GM18507 (cell line): ENCODE data around the gene SCAMP3.
"Not testable (repeated sequence)": the region's sequence is repeated elsewhere in the genome, so short reads cannot be mapped to it uniquely, and the experiment has no call there.

Experiments
- DNase-seq: peaks from one replicate; pipeline ENCODE4 v3.0.0; 2011; ENCODE audit warnings: low read depth; ENCODE audit not compliant: insufficient read length; ENCODE audit errors: extremely low spot score
- FAIRE-seq: peaks from 2 replicates; lab custom pipeline; 2011; peaks lifted over from hg19 to GRCh38; lab: Jason Lieb, UNC

The SCAMP3 gene

GRCh38 chr1:155236451-155236850 lies 25.7 kb downstream of the SCAMP3 start:
- DNase-seq (no peak), FAIRE-seq (no peak)

- FAIRE-seq, DNase-seq: not testable (repeated sequence)
Measured at GRCh38 chr1:155235375-155235774, 26.8 kb downstream of the SCAMP3 start.

GRCh38 chr1:155233502-155233901 lies 28.7 kb downstream of the SCAMP3 start:
- DNase-seq, FAIRE-seq: not testable (repeated sequence)

GRCh38 chr1:155232001-155232978 lies 29.9 kb downstream of the SCAMP3 start:
- FAIRE-seq, DNase-seq: not testable (repeated sequence)

- not testable (repeated sequence) for FAIRE-seq, DNase-seq
Measured at GRCh38 chr1:155231302-155231701, 30.9 kb downstream of the SCAMP3 start.

- FAIRE-seq, result no peak
Measured at GRCh38 chr1:155228096-155228427, 34.1 kb downstream of the SCAMP3 start.

GRCh38 chr1:155227261-155228095 lies 34.7 kb downstream of the SCAMP3 start:
- DNase-seq (peak; percentile 99), FAIRE-seq (peak; percentile 96)

More at GRCh38 chr1:155228096-155228427, 34.1 kb downstream of the SCAMP3 start:
- no peak for DNase-seq

- DNase-seq (no peak), FAIRE-seq (no peak)
Measured at GRCh38 chr1:155226910-155227260, 35.3 kb downstream of the SCAMP3 start.

- FAIRE-seq, result peak; percentile 78
- DNase-seq, result no peak
Measured at GRCh38 chr1:155226188-155226909, 35.8 kb downstream of the SCAMP3 start.

GRCh38 chr1:155225404-155225759 lies 36.8 kb downstream of the SCAMP3 start:
- DNase-seq, FAIRE-seq: not testable (repeated sequence)

- no peak for DNase-seq
- FAIRE-seq, result no peak
Measured at GRCh38 chr1:155223047-155223446, 39.1 kb downstream of the SCAMP3 start.

- DNase-seq, FAIRE-seq: not testable (repeated sequence)
Measured at GRCh38 chr1:155220211-155220965, 41.8 kb downstream of the SCAMP3 start.

- DNase-seq, result no peak
- no peak for FAIRE-seq
Measured at GRCh38 chr1:155219592-155220031, 42.5 kb downstream of the SCAMP3 start.

GRCh38 chr1:155218854-155219591 lies 43.1 kb downstream of the SCAMP3 start:
- no peak for DNase-seq
- FAIRE-seq, result no peak

- not testable (repeated sequence) for DNase-seq, FAIRE-seq
Measured at GRCh38 chr1:155214702-155215101, 47.5 kb downstream of the SCAMP3 start.

- FAIRE-seq, DNase-seq: not testable (repeated sequence)
Measured at GRCh38 chr1:155212051-155212440, 50.1 kb downstream of the SCAMP3 start.

- FAIRE-seq, DNase-seq: not testable (repeated sequence)
Measured at GRCh38 chr1:155211381-155212050, 50.6 kb downstream of the SCAMP3 start.
